PC-3 (cell line): ENCODE results near the gene MOB1B.

ENCODE experiments used
- CTCF ChIP-seq: fragments of 300-600 bp; sonication (generic); conservative IDR thresholded peaks from 2 replicates; pipeline ENCODE4 v1.5.1; 2017; ENCODE audit warnings: antibody characterized with exemption, low read depth, mild to moderate bottlenecking, low read length
- EZH2 ChIP-seq: fragments of 300-600 bp; sonication (generic); IDR thresholded peaks from one replicate; pipeline ENCODE4 v1.6.1; 2017; ENCODE audit warnings: antibody characterized with exemption, mild to moderate bottlenecking, low read length; ENCODE audit not compliant: unreplicated experiment

- no peak for TF ChIP-seq CTCF
- TF ChIP-seq EZH2, result no peak
Observed at GRCh38 chr4:71004281-71004851, 102.2 kb downstream of the MOB1B start.
